GM12801 (cell line): ENCODE measurements around the gene PTRH1.

Experiments used
- CTCF ChIP-seq: IDR thresholded peaks from one replicate; pipeline ENCODE4 v1.5.1; 2011; ENCODE audit warnings: control low read depth; ENCODE audit not compliant: insufficient read length; ENCODE audit errors: extremely low read depth

The PTRH1 gene

GRCh38 chr9:127746959-127747569 lies 31.6 kb upstream of the PTRH1 start:
- no peak for TF ChIP-seq CTCF

- TF ChIP-seq CTCF, result no peak
Measured at GRCh38 chr9:127744398-127745110, 29.1 kb upstream of the PTRH1 start.

- TF ChIP-seq CTCF, result no peak
Measured at GRCh38 chr9:127742435-127743088, 27.1 kb upstream of the PTRH1 start.

DNA sequence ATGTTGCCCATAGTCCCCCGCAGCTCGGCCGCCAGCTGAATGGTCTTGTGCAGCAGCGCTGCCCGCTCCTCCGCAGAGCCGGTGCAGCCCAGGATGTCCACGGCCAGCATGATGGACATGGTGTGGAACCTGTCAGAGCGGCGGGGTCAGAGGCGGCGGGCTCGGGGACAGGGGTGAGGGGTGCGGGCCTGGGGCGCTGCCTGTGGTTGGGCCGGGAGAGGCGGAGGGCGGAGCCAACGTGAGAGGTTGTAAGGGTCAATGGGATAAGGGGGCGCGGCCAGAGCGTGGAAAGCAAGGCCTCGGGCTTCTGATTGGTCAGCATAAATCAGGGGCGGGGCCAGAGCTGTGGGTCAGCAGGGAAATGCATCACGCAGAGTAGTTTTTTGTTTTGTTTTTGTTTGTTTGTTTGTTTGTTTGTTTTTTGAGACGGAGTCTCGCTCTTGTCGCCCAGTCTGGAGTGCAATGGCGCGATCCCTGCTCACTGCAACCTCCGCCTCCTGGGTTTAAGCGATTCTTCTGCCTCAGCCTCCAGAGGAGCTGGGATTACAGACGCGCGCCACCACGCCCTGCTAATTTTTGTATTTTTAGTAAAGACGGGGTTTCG lies 26.5 kb upstream of the PTRH1 start:
- no peak for TF ChIP-seq CTCF

DNA sequence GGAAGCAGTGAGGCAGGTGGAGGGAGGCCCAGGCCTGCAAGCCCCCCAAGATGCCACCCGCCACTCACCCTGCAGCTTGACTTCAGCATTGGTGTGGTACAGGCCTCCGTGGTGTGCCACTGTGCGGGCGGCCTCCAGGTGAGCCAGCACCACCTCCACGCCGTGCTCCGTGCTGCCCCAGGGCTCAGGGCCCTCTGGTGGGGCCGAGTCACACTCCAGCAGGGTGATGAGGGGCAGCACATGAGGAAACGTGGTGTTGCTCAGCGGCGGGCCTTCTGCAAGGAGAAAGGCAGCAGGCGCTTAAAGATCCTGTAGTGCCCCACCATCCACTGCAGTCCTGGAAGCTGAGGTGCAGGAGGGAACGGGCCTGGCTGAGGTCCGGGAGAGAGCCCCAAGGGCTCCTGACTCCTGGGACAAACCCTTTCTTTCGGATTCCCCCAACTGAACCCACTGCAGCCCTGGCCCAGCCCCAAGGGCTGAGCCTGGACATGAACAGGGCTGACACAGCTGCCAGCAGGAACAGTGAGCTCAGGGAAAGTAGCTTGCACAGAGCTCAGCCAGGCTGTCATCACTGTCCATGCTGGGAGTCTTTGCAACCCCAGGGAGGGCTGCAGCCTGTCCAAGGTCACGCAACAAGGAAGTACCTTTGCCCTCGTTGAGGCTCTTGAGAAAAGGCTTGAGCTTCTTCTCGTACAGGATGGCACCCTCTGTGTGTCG lies 24.3 kb upstream of the PTRH1 start:
- no peak for TF ChIP-seq CTCF

DNA sequence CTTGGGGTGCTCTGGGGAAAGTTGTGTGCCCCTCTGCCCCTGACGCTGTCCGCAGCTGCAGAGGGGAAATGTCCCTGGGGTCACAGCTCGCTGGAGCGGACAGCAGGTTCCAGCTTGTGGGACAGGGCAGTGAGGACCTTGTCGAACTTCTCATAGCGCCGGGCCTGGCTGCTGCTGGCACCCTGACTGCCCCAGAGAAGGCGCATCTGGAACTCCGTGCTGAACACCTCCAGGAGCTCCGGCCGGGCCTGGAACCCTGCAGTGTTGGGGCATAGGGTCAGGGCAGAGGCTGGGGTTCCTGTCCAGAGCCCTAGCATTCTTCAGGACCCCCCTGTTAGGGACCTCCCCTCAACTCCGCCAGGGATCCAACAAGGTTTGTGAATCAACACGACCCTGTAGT lies 23.2 kb upstream of the PTRH1 start:
- no peak for TF ChIP-seq CTCF
